DMS153 (cell line): Measurements from ENCODE around the gene RASA3.

Experiments used
- DNase-seq: peaks from one replicate; lab custom pipeline; 2025; lab: John Stamatoyannopoulos, UW

RASA3 gene

DNA sequence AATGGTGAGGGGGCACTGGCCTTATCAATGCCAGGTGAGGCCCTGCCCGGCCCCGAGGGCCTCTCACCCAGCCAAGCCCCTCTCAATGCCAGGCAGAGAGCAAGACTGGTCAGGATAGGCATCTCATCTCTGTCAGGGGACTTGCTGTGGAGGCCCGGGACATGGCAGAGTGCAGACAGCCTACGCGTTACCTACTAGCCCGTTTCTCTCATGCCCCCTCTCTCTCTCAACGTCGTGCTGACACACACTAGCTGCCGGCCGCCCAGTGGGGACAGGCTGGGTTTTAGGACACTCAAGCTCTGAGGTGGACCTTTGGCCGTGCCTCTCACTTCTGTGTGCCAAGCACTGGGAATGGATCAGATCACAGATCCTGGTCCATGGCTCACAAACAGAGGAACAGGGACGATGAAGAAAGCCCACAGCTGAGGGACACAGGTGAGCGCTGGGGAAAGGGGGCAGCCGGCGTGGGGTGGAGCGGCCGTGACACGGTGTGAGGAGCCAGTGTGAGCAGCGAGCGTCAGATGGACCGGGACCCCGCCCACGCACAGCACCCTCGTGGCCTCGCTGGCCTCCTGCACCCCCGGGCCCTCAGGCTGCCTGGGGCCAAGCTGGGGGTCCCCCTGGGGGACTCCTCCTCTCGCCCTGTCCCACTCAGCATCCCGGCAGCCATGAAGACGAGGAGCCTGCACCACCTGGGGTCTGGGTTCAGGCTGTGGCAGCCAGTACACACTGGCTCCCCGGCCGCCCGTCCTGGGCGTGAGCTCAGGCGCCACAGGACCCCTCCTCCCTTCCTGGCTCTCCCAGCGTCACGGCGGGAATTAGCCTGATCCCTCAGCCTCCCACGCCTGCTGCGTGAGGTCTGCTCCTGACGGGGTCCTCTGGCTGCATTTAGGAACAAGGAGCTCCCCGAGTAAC, 81.6 kb downstream of the RASA3 start:
- DNase-seq = no peak

DNA sequence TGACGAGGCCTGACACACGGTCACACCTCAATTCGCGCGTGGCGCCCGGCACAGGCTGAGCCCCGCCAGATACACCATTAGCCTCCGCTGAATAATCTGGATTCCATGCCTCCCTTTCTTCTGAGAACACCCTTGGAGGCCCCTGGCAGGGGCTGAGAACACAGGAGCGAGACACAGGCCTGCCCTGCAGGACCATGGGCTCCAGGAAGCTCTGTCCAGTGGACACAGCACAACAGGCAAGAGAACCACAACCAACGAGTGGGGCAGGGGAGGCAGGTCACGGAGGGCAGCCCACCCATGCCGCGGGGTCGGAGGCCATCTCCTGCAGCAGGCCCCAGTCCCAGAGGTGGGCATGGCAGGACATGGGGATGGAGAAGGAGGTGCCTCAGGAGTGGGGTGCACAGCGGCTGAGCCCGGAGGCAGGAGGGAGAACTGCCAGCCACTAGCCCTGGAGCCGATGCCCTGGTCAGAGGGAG, 82.8 kb downstream of the RASA3 start:
- DNase-seq = no peak

DNA sequence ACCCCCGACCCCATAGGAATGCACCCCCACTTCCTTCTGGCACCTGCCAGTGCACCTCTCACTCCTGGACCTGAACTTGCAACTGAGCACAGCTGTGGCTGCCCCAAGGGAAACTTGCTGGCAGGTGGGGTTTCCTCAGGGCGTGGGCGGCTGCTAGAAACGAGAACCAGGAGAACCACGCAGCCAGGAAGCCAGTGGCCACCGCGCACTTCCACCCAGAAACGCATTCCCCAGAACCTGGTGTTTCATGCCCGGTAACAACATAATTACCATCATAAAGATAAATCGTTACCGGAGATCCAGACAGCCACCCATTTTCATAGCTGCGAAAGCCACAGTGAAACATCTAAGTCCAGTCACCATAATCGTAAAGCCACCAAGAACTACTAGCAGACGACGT, 83.4 kb downstream of the RASA3 start:
- DNase-seq = no peak

DNA sequence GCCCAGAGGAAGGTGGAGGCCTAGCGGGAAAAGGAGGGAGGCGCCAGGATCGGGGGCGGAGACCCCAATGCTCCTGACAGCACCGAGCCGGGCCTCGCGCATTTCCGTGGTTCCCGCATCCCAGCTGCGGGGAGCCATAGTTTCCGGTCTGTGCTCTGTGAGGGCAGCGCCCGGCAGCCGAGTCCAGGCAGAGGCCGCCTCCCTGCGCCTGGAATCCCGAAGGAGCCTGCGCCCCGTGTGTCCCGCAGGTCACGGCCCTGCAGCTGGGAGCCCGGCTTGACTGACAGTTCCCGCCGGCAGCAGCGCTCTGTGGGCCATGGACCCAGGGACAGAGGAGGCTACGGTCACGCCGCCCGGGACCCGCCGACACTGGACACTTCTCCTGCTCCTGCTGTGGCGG, 84.0 kb downstream of the RASA3 start:
- no peak for DNase-seq

DNA sequence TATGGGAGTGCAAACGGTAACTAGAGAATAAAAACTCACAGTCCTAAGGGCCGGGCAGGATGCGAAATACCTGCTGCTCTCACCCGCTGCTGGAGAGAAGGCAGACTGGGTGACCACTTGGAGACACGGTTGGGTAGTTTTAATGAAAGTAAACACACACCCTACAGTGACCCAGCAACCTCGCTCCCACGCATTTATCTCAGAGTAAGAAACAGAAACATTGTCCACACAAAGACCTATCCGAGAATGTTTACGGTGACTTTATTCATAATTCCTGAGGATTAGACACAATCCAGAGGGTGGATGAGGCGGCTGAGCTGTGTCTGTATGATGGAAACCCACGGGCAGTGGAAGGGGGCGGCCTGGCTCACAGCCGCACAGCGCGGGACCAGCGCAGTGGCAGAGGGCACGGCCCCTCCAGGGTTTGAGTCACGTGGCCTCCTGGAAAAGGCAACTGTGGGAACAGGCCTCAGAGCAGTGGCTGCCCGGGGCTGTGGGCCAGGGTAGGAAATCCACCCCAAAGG, 85.0 kb downstream of the RASA3 start:
- no peak for DNase-seq

DNA sequence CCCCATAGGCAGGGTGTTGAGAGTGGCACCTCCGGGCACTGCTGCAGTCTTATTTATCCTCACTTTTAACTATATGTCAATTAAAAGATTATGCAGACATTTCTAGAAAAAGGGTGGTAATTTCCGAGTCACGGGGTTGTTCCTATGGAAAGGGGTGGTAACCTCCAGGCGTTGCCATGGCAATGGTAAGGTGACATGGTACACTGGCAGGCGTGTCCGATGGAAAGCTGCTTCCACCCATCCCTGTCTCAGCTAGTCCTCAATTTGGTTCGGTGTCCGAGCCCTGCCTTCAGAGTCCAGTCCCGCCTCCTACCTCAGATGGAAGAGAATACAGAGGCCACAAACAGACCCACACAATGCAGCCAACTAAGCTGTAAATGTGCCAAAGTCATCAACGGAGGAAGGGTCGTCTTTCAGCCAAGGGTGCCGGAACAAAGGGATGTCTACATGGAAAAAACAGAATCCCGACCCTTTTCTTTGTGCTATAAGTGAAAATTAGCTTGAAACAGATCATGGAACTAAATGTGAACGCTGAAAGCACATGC, 85.9 kb downstream of the RASA3 start:
- no peak for DNase-seq

DNA sequence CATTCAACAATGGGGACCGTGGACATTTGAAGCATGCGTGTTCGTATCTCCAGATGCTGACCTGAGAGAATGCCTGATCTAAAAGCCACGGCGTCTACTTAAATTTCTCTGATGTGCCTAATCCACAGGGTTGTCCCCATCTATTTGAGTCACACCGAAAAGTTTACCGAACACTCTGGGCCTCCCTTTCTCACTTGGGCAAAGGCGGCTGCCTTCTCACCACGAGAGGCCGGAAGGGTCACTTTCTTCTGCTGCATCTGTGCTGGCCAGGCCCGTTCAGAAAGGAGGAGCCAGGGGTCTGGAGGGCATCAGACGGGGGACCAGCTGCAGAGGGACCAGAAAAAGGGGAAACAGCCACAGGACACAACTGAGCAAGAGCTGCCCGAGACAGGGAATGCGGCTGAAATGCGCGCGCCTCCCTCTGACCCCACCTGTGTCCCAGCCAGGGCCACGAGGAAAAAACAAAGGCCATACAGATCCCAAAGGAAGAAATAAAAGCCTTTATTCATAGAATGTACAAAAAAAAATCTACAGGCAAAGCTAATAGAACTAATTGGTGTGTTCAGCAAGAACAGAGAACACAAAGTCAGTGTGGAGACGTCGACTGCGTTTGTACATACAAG, 87.2 kb downstream of the RASA3 start:
- DNase-seq = no peak

DNA sequence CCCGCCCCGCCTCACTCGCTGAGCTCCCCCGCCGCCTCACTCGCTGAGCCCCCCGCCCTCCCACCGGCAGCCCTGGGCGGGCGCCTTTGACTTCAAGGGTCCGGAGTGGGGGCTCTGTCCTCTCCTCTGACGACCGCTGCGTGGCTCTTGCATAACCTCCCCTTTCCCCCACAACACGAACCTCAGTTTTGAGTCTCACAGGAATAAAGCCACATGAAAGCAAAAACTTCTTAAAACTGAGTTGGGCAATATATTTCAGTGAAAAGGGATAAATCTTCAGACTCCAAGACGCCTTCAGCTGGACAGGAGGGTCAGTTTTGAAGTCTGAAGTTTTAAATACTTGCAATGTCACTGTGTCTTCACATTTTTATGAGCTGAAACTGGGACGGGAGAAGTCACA, 87.9 kb downstream of the RASA3 start:
- DNase-seq = no peak

DNA sequence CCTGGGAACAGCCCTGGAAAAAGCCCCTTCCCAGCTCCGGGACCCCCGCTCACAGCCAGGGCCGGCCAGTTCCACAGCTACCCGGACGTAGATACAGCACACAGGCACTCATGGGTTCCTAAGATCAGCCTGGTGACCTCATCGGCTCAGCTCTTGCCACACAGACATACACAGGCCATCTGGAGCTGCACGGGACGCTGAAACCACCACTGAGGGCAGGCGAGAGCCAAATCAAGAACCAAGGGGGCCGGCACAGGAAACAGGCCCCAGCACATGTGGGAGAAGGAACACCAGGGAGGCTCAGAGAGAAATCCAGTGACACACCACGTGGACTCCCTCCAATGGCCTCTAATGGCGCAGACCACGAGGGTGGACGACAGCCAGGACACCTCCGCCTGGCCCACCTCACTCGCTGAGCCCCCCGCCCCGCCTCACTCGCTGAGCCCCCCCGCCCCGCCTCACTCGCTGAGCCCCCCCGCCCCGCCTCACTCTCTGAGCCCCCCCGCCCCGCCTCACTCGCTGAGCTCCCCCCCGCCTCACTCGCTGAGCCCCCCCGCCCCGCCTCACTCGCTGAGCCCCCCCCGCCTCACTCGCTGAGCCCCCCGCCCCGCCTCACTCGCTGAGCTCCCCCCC, 88.9 kb downstream of the RASA3 start:
- no peak for DNase-seq

DNA sequence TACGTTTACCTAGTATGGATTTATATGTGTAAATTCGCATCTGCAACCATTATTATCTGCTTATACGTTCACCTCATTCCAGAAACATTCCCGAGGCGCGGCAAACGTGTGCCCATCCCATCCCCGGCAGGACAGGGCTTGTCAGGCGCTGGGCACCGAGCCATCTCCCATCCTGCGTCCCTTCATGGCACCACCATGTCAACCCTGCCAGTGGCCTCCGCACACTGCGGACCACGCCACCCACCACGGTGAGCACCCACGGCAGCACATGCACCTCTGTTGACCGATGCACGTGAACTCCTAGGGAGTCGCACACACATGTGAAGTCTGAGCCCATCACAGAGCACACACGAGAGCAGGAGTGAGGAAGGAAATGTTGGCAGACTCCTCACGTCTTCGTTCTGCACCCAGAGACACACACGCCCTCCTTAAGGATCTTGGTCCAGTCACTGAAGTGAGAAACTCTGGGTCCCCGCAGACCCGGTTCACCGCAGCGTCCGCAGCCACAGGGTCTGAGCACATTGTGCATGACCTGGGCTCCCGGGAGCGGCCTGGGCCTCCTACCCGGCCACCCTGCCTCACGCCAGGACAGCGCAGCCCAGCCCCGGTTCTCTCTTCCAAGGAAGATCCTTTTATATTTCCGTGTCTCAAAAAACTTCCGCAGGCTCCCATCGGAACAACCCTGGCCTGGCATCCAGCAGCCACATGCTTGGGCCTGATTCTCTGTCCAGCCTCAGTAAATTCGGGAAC, 90.2 kb downstream of the RASA3 start:
- DNase-seq = no peak

DNA sequence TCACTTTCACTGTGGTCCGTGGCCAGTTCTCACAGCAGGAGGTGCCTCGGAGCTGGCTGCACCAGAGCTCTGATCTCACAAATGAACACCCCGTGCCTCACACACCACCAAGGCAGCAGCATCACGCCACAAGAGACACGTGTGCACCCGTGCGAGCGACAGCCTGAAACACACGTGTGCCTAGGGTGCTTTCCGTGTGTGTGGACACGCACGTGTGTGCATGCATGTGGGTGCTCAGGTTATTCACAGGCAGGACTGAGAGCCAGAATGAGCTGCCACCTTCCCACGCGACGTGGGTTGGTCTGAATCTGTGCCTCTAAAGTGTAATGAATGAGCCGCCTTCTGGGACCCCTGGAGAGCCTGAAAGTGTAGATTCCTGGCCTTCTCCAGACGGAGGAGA, 90.9 kb downstream of the RASA3 start:
- DNase-seq = no peak

DNA sequence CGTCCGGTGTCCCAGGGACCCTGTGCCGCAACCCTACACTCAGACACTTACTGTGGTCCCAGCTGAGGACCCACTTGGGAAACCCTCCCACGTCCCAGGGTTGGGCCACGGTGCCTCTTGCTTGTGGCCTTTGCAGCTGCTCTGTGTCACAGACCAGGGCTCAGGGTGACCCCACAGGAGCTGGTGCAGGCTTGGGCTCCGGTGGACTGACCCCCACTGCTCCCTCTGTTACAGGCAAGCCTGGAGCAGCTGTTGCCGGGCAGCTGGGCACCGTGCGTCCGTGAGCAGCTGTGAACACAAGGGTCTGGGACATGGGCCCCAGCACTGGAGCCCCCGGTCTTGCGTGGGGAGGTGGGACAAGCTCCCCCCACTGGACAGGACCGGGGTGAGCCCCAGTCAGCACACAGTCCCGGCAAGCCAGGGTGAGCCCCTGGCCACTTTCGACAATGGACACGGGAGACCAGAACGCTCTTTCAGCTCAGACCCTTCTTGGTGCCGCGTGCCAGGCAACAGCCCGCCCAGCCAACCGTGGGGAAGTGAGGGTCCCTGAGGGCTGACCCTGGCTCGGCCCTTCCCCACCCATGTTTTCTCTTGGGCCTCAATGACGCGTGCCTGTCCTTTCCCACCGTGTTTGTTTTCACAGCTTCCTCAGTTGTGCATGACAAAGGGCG, 92.8 kb downstream of the RASA3 start:
- no peak for DNase-seq

DNA sequence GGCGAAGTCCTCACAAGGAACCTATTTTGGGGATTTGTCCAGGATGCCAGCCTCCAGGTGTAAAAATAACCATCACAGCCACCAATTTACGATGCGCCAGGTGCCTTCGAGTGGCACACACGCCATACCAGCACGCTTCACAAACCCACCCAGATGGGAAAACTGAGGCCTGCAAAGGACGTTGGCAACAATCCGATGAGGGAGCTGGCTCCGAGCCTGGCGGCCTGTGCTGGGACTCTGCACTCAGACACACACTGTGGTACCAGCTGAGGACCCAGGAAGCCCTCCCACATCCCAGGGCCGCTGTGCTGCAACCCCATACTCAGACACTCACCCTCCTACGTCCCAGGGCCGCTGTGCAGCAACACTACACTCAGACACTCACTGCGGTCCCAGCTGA, 93.5 kb downstream of the RASA3 start:
- no peak for DNase-seq

DNA sequence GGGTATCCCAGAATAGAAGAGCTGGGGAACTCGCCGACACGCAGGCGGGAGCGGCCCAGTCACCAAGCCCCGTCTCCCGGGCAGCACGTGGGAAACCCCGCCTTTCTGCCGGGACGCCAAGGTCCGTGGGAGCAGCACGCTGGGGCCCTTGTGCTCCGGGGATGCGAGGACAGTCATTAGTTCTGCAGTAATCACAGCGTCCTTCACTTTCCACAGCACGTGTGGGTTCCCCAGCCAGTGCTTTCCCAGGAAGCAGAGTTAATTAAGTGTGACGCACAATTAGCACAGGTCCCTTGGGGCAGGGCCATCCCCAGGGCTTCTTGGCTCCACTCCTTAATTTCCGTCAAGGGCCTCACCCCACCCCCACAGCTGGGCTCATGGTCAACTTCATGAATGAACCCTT, 94.2 kb downstream of the RASA3 start:
- no peak for DNase-seq

DNA sequence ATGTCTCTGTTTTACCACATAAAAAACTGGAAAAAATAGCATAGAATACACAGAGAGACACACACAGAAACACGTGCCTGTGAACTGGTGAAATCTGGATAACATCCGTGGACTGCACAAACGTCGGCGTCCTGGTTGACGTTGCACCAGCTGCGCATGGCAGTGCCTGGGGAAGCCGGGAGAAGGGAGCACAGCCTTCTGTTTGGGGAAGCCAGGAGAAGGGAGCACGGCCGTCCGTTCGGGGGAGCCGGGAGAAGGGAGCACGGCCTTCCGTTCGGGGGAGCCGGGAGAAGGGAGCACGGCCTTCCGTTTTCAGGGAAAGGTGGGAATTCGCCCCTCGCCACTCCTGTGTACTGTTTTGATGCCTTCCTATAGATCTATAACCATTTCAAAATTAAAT, 94.7 kb downstream of the RASA3 start:
- no peak for DNase-seq

DNA sequence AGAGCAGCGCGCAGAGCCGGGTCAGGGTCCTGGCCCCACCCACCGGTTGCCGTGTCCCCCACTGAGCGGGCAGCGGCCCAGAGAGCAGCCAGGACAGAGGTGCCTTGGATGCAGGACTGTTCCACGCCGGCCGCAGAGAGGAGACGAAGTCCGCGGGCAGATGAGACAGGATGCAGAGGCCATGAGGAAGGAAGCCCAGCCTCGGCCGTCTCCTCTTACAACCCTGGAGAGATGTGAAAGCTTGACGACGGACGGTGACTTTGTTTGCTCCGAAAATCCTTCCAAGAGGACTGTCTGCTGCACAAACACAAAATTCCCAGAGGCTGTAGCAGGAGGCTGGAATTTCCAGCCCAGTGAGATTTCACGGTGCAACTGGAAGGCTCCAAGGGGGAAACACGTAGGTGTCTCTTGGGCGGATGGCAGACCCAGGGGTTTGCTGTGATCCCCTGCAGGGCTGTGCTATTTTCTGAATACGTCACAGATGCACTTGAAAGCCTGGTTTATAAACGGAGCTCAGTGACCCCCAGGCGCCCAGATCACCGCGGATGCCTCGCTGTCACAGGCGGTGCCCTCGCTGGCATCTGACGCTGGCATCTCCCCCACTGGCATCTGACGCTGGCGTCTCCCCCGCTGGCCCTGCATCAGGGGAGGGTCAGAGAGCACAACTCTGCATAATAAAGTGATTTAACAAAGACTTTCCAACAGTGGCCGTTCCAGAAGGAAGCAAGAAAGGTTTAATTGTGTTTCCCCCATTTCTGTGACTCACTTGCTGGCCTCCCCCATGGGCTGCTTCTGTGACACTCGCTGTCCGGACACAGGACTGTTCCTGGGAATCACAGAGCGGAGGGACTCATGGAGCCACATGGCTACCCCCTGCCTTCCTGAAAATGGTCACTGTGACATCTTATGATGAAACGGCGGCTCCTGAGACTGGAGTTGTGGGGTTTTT, 96.6 kb downstream of the RASA3 start:
- DNase-seq = no peak

DNA sequence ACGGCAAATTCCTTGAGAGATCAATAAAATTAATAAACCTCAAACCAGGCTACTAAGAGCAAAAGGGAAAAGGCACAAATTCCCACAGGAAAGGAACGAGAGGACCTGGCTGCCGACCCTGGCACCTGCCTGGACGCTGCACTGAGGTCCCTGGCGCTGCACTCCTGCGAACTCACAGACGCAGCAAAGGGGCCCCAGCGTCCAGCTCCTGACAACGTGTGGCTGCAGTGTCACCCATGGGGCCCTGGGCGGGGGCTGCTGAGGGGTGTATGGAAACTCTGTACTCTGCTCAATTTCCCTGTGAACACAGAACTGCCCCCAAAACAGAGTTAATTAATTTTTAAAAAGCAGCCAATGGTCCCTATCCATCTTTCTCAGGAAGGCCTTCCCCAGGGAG, 97.2 kb downstream of the RASA3 start:
- DNase-seq = no peak

DNA sequence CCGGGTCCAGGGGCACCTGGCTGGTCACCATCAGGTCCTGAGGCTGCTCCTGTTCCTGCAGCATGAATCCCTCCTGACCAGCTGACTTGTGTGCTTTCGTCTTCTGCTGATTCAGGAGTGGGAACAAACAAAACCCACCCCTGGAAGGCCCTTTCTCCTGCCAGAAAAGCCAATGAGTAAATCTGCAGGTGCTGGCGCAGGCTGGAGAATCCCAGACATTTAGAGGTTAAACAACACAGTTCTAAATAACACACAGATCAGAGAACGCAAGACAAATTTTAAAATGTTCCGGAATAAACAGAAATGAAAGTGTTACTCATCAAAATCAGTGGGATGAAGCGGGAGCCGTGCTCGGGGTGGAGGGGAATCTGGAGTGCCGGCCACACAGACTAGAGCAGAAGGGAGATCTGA, 97.9 kb downstream of the RASA3 start:
- DNase-seq = no peak

DNA sequence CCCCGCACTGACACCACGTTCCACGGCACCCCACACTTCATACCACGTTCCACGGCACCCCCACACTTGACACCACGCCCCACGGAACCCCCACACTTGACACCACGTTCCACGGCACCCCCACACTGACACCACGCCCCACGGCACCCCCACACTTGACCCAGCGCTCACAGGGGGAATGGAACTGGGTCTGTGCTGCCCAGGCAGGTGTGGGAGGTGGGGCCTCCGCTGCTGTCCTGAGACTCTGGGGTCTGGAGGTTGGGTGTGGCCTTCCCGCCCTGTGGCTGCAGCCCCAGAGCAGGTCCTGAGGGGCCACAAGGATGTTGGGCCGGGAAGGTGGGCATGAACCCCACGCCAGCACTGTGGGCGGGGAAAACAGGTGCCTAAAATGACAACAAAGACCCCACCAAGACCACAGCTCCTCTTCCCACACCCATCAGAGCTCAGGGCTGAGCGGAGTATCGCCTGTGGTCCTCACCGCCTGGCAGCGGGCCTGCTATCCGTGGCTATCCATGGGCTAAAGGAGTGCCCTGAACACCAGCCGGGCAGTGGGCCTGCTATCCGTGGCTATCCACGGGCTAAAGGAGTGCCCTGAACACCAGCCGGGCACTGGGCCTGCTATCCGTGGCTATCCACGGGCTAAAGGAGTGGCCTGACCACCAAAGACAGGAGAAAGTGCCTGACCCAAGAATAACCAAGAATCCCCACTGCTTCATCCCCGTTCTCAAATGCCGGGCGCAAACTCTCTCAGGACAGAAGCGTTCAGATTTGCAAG, 98.7 kb downstream of the RASA3 start:
- DNase-seq = no peak
